Esophagus (tissue), 2 donors: Measurements from ENCODE around the gene CNNM4. TPM values are rescaled to one million over a fixed set of nuclear protein-coding genes. Genes with fewer than 3 reads are reported as not detected.

Source experiments
- H3K27ac ChIP-seq, 2 donors: one replicate each; pipeline ENCODE4 v1.5.1; 2013; ENCODE audit warnings: low read depth in 2 of 2, mild to moderate bottlenecking in 2 of 2, inconsistent platforms in 1 of 2, low read length in 1 of 2, moderate library complexity in 1 of 2
- H3K27me3 ChIP-seq, 2 donors: one replicate each; pipeline ENCODE4 v1.6.1; 2013; ENCODE audit warnings: low read length in 2 of 2, control low read depth in 1 of 2, mild to moderate bottlenecking in 1 of 2; ENCODE audit not compliant: insufficient read depth in 2 of 2, control insufficient read depth in 1 of 2
- H3K36me3 ChIP-seq, 2 donors: one replicate each; pipeline ENCODE4 v1.6.1; 2013; ENCODE audit warnings: low read length in 1 of 2; ENCODE audit not compliant: control insufficient read depth in 2 of 2, insufficient read depth in 2 of 2
- H3K4me1 ChIP-seq, 2 donors: one replicate each; pipeline ENCODE4 v1.6.1; 2013; ENCODE audit warnings: low read length in 1 of 2; ENCODE audit not compliant: control insufficient read depth in 2 of 2, insufficient read depth in 2 of 2
- H3K4me3 ChIP-seq, 2 donors: one replicate each; pipeline ENCODE4 v1.5.1; 2013; ENCODE audit warnings: low read length in 2 of 2, mild to moderate bottlenecking in 2 of 2, low read depth in 1 of 2, moderate library complexity in 1 of 2
- H3K9me3 ChIP-seq, 2 donors: one replicate each; pipeline ENCODE4 v1.6.1; 2013; ENCODE audit warnings: mild to moderate bottlenecking in 2 of 2, low read depth in 1 of 2, low read length in 1 of 2, moderate library complexity in 1 of 2; ENCODE audit not compliant: control insufficient read depth in 2 of 2, insufficient read depth in 1 of 2
- WGBS, 2 donors: extraction: QIAGEN DNeasy Blood & Tissue Kit; methylation state at CpG; one replicate each; pipeline ENCODE4 v1.1.7; 2013; 5-methylcytosine and 5-hydroxymethylcytosine counted together
- polyA plus RNA-seq, 2 donors: library from polyadenylated mRNA; stranded (reverse); fragments of 200-250 nt; gene quantifications; one replicate each; pipeline ENCODE4 v1.2.3, GENCODE V29; 2013
- donor health status: healthy with polysubstance abuse.
- donor health status: Bipolar disorder and iron deficiency.

Gene CNNM4
- polyA plus RNA-seq, 2 donors = 3.2 to 5.0 TPM

DNA sequence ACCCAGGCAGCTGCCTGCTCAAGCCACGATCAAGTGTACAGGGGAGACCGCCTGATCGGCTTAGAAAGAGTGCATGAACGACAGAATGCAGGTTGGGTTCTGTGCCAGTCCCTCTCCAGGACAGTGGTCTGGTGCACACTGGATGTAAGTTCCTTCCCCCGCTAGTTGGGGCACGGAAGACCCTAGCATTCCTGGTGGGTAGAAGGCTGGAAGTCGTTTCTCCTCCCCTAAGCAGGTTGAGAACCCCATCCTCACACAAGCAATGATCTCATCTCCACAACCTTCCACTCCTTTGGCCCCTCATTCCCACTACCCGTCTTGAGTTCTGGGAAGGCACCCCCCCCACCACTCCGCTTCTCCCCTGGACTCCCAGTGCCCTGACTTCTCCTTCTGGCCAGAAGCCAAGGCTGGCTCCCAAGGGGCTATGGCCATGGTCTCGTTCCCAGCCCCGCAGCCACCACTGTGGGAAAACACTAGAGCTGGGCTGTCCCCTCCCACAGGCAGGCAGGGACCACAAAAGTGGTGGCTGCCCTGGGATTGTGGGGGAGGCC is 98.5 kb downstream of the CNNM4 start:
- 49 to 56% methylated on average over 11 of the region's 11 CpGs for WGBS, 2 donors
- Histone ChIP-seq H3K4me3 (no peak overlapping the region), H3K27me3 (no peaks in the 10 kb centered on the region), H3K27ac (peak overlapping the region; percentile 55 to 82), H3K36me3 (peaks cover 7 to 32% of the 10 kb centered on the region in 2 donors), H3K9me3 (no peaks in the 10 kb centered on the region), H3K4me1 (peaks cover 0 to 4% of the 10 kb centered on the region in 2 donors)

GRCh38 chr2:96859681-96860064 is 99.0 kb downstream of the CNNM4 start:
- no peaks in the 10 kb centered on the region for H3K27me3 ChIP-seq
- peak overlapping the region; percentile 55 to 82 for H3K27ac ChIP-seq
- 29 to 46% methylated on average over 4 of the region's 4 CpGs for WGBS, 2 donors
- no peak overlapping the region for H3K4me3 ChIP-seq
- peaks cover 0 to 4% of the 10 kb centered on the region in 2 donors for H3K4me1 ChIP-seq
- H3K9me3 ChIP-seq = no peaks in the 10 kb centered on the region
- peaks cover 7 to 37% of the 10 kb centered on the region in 2 donors for H3K36me3 ChIP-seq

GRCh38 chr2:96860065-96861029 is 99.6 kb downstream of the CNNM4 start:
- Histone ChIP-seq H3K27me3 (no peaks in the 10 kb centered on the region), H3K36me3 (peaks cover 10 to 44% of the 10 kb centered on the region in 2 donors)

DNA sequence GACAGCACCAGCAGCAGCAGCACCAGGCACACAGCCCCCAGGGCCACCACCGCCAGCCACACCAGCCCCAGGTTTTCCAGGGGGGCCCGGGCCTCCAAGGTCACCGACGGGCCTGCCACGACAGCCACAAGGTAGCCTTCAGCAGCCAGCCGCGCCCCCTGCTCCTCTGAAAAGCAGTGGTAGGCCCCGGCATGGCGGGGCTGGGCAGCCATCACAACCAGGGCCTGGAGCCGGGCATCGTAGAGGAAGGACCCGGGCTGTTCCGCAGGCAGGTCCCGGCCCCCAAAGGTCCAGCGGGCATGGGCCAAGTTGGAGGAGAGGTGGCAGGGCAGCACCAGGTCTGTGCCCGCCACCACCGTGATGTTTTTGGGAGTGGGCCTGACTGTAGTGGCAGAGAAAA is 100.4 kb downstream of the CNNM4 start:
- H3K36me3 ChIP-seq = peaks cover 11 to 51% of the 10 kb centered on the region in 2 donors
- H3K4me3 ChIP-seq = no peak overlapping the region
- 82 to 84% methylated on average over 17 of the region's 17 CpGs for WGBS, 2 donors
- no peaks in the 10 kb centered on the region for H3K27me3 ChIP-seq
- H3K9me3 ChIP-seq = no peaks in the 10 kb centered on the region
- peaks cover under 1 to 8% of the 10 kb centered on the region in 2 donors for H3K4me1 ChIP-seq
- H3K27ac ChIP-seq = no peak overlapping the region

More at GRCh38 chr2:96860065-96861029, 99.6 kb downstream of the CNNM4 start:
- 51 to 64% methylated on average over 38 of the region's 38 CpGs for WGBS, 2 donors
- H3K4me3 ChIP-seq = no peak overlapping the region
- H3K9me3 ChIP-seq = no peaks in the 10 kb centered on the region
- H3K4me1 ChIP-seq = peaks cover 0 to 4% of the 10 kb centered on the region in 2 donors
- peak overlapping the region; percentile 38 to 48 for H3K27ac ChIP-seq

Other genes with a start within 250 kb of the CNNM4 start
- gene ARID5A, start 224.2 kb upstream of the CNNM4 start, polyA plus RNA-seq = 1 to 10 TPM; 8.0 to 9.7 TPM
- 10 to 100 TPM; 11.9 to 17.2 TPM for gene KANSL3, start 122.6 kb upstream of the CNNM4 start, polyA plus RNA-seq
- gene FER1L5, start 118.1 kb upstream of the CNNM4 start, polyA plus RNA-seq = under 1 TPM; 0.02 to 0.20 TPM
- 1 to 10 TPM; 5.3 to 6.2 TPM for gene LMAN2L, start 20.8 kb upstream of the CNNM4 start, polyA plus RNA-seq
- 1 to 10 TPM; 3.8 to 3.9 TPM for gene CNNM3, start 55.4 kb downstream of the CNNM4 start, polyA plus RNA-seq
- gene ANKRD23, start 83.1 kb downstream of the CNNM4 start, polyA plus RNA-seq = 1 to 10 TPM; 1.2 to 5.0 TPM
- 10 to 100 TPM; 11.9 to 12.2 TPM for gene ANKRD39, start 97.1 kb downstream of the CNNM4 start, polyA plus RNA-seq
- 10 to 100 TPM; 13.1 to 14.2 TPM for gene SEMA4C, start 109.2 kb downstream of the CNNM4 start, polyA plus RNA-seq
- under 1 TPM; 0.55 to 0.92 TPM for gene FAM178B, start 225.7 kb downstream of the CNNM4 start, polyA plus RNA-seq